CD4-positive, alpha-beta T cell treated with Interleukin-12 subunit alpha and Interleukin-12 subunit beta, for 1 hour (primary cell): Measurements from ENCODE around the gene GTF2H4.

ENCODE experiments used
- DNase-seq: peaks from one replicate; pipeline ENCODE4 v3.0.0-alpha.2; 2020

Gene GTF2H4

DNA sequence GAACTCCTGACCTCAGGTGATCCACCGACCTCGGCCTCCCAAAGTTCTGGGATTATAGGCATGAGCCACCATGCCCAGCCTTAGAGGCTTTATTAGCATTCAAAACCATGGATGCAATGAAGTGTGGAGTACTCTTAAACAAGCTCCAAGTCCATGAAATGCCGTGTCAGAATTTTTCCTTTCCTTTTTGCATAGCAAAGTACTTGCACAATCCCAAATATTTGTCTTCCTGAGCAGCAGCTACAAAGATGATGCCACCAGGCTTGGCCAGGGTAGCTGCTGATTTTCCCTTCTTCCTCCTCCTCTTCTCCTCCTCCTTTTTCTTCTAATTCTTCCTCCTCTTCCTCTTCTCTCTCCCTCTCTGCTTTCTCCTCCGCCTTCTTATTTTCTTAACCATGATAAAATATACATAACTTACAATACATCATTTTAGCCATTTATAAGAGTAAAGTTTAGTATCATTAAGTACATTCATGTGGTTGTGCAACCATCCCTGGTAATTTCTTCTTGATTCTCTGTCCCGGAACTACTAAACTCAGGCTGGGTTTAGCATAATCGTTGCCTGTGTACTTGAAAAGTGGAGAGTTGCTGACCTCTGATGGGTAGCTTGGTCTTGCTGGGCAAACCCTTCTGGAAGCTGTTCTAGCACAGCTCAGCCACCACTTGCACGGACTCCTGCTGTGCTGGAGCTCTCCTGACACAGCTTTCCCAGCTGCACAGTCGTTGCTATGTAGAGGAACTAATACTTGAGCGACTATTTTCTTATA lies 53.1 kb downstream of the GTF2H4 start:
- no peak for DNase-seq

DNA sequence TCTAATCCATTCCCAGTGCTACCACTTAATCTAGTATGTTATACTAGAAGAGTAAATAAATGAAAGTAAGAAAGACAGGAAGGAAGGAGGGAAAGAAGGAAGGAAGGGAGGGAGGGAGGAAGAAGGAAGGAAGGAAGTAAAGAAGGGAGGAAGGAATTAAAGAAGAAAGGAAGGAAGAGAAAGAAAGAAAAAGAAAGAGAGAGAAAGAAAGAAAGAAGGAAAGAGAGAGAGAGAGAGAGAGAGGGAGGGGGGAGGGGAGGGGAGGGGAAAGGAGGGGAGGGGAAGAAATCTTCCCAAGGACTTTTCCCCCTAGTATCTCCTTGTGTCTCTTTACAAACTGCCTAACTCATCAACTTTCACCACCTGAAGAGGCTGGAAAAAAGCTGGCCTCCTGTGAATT lies 54.7 kb downstream of the GTF2H4 start:
- no peak for DNase-seq

DNA sequence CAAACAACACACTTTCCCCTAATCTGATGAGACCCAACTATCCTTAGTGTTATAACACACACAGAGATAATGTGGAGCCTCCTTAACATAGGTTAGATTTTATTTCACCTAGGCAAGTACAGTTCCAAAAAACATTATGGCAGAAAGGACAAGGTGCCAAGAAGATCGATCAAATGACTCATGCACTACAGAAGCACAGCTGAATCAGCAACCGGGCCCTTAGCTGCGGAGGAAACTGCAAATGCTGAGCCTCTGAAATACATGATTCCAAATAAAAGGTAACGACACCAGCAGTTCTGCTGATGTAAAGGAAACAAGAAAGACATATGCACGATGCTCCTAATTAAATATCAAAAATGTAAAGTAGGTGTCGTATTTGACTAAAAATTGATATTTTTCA lies 55.6 kb downstream of the GTF2H4 start:
- no peak for DNase-seq
